Renal cortex interstitium (tissue), 11 donors: ENCODE data around the gene LMX1A. TPM values are rescaled to one million over a fixed set of nuclear protein-coding genes. Genes with fewer than 3 reads are reported as not detected.

Source experiments
- DNase-seq, 11 donors: peaks; one replicate each; pipeline ENCODE4 v3.0.0-alpha.2; 2013; ENCODE audit warnings: low read depth in 9 of 11, low spot score in 4 of 11; ENCODE audit errors: extremely low read depth in 1 of 11
- polyA plus RNA-seq, 3 donors: library from polyadenylated mRNA; unstranded; fragments of 120-200 nt; gene quantifications; one replicate each; pipeline ENCODE4 v1.2.1, GENCODE V29; 2013; ENCODE audit not compliant: insufficient read length in 3 of 3

LMX1A gene
- polyA plus RNA-seq, 3 donors, result 0.07 TPM; not detected in 2

- DNase-seq, result no peak
Observed at GRCh38 chr1:165189913-165190312, 166.6 kb downstream of the LMX1A start.

GRCh38 chr1:165189011-165189410, 167.5 kb downstream of the LMX1A start:
- no peak for DNase-seq

DNA sequence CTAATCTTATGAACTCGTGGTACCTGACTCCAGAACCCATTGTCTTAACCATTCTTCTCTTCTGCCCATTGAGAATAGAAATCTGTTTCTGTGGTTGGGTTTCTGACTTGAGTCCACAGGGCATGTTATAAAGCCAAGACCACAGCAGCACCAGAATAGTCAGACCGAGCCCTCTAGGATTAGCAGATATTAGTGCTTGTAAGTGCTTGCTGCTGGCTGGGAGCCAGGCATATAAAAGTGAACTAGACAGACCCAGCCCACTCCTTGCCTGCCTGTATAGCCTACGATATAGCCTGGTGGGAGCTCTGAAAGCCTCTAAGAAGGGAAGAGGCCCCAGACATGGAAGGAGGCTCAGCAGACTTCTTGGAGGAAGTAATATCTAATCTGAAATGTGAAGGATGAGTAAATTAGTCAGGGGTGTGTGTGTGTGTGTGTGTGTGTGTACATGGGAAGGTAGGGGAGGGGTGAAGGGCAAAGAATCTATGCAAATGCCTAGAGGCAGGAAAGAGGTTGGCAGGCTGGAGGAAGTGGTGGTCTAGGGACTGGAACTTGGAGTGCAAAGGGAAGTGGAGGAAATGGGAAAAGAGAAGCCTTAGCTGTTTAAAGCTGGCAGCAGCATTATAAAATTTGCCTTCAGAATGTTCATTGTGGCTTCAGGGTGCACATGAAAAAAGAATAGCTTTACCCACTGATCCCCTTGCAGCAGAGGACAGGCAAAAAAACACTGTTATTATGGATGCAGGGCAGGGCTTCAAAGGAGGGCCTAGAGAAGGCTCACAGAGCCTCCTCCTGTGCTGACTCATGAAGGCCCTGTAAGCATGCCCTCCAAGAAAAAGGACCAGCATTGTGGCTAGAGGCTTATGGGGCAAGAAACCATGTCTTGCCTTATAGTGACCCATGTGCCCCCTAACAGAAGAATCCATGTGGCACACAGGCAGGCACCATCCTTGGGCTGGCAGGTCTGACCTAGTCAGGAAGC, 169.2 kb downstream of the LMX1A start:
- no peak for DNase-seq

- no peak for DNase-seq
Observed at GRCh38 chr1:165185161-165185889, 171.2 kb downstream of the LMX1A start.

DNA sequence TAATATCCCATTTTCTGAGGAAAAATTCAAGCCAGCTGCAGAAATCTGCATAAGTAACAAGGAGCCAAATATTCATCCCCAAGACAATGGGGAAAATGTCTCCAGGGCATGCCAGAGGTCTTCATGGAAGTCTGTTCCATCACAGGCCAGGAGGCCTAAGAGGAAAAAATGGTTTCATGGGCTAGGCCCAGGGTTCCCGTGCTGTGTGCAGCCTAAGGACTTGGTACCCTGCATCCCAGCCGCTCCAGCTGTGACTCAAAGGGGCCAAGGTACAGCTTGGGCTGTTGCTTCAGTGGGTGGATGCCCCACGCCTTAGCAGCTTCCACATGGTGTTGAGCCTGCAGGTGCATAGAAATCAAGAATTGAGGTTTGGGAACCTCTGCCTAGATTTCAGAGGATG, 173.5 kb downstream of the LMX1A start:
- DNase-seq, result no peak

- DNase-seq, result no peak
Observed at GRCh38 chr1:165179306-165179705, 177.2 kb downstream of the LMX1A start.

DNA sequence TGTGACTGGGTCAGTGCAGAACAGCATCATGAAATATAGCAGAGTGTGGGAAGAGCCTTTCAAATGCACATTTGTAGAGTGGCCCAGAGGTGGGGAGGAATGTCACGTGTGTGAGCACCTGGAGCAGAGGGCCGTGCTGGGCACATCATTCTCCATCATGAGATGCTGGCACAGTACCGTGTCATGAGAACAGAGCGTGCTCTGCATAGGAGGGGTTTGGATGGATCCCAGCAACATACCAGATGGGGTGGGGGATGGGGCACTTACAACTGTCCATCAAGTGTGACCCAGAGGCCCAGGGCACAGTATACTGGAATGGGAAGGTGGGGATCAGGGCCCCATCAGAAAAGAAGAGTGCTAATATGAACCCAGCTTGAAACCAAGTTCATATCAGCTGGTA, 182.0 kb downstream of the LMX1A start:
- no peak for DNase-seq

DNA sequence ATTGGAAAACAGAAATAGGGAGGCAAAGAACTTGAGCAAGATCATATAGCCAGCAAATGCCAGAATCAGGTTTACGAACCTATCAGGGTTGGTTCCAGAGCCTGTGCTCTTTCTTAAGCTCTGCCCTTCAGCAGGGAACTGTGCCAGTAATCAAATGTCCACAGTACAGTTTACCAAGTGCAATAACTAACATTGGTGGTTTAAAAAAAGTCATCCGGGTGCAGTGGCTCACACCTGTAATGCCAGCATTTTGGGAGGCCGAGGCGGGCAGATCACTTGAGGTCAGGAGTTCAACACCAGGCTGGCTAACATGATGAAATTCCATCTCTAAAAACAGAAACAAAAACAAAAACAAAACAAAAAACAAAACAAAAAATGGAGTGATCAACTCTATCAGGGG, 182.7 kb downstream of the LMX1A start:
- no peak for DNase-seq

GRCh38 chr1:165173409-165173808, 183.1 kb downstream of the LMX1A start:
- no peak for DNase-seq

DNA sequence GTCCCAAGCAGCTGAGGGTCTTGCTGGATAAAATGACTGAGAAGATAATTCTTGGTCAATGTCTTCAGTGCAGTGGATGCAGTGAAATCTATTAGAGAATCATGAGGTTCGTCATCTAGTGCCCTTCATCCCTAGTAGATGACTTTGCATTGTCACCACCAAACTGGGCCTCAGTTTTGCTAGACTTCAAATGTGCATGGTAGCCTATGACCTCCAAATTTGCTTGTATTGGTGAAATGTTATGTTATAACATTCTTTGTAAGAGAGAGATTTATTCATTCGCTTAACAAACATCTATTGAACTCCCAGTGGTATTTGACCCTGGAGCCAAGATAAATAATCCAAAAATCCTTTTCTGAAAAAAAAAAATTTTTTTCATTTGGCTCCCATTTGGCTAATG, 183.8 kb downstream of the LMX1A start:
- no peak for DNase-seq

DNA sequence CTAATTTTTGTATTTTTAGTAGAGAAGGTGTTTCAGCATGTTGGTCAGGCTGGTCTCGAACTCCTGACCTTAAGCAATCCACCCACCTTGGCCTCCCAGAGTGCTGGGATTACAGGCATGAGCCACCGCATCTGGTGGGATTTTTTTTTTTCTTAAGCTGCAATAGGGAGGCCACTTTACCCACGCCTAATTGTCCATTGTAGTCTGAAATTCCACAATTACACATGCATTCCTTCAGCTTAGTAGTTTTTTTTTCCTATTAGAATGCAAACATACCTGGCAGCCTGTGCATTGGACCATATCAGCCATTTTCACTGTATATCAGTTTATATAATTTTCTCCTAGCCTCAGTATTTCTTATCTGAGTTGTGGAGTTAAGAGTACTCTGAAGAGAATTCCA, 186.8 kb downstream of the LMX1A start:
- no peak for DNase-seq

GRCh38 chr1:165169028-165169427, 187.5 kb downstream of the LMX1A start:
- no peak for DNase-seq

DNA sequence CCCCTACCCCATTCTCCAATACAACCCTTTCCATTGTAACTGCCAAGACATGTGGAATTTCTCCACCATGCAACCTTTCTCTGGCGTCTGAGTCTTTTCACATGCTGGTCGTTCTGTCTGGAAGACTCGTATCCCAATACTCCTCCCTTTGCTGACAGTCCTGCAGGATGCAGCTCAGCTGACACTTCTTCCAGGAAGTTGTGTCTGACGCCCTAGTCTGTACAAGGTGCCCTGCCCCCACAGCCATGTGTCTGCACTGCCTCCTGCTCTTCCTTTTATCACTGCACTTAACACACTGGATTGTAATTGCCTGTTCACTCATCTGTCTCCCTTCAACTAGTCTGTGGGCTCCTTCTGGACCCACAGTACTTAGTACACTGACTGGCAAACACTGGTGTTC, 188.0 kb downstream of the LMX1A start:
- no peak for DNase-seq

DNA sequence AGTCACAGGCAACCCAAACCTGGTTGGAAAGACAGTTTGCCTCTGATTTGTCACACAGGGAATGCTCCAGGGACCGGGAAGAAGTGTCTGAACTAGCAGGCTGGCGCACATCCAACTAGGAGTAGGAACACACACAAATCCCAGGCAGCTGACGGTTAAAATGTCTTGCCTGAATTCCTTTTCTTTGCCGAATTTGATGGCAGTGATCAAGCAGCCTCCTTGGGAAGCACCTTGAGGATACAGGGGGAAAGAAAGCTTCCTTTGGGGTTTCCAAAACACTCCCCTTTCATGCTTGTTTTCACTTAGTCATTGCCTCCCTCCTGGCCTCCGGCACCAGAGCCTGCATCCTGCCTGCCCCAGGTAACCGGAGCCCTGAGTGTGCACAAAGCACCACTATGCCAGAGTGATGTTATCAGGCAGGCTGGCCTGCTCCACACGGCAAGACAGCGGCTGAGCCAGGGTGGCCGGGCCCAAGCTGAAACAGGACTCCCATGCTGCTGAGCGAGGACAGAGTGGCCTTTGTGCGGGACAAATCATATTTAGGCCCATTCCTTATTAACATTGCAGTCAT, 193.8 kb downstream of the LMX1A start:
- peak in 5 of 11 donors; percentile 21 to 41 (median 25) for DNase-seq

DNA sequence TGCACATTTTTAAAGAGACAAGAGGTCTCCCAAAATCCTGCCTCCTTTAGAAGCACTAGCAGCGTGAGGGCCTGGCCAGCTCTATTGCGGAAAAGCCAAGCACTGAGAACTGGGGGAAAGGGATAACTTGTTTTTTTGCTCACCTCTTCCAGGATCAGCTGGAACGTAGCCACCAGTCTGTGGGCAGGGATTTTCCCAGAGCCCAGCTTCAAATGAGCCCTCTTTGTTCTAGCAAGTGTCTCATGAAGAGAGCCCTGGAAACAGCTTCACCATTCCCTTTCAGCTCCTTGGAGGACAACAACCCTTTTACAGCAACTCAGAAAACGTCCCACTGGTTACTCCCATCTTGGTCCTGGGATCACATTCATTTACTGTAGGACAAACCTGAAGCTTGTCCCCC, 195.4 kb downstream of the LMX1A start:
- no peak for DNase-seq

GRCh38 chr1:165153182-165153581, 203.3 kb downstream of the LMX1A start:
- no peak for DNase-seq

GRCh38 chr1:165152727-165153126, 203.8 kb downstream of the LMX1A start:
- peak in 1 of 11 donors; percentile 14 for DNase-seq

DNA sequence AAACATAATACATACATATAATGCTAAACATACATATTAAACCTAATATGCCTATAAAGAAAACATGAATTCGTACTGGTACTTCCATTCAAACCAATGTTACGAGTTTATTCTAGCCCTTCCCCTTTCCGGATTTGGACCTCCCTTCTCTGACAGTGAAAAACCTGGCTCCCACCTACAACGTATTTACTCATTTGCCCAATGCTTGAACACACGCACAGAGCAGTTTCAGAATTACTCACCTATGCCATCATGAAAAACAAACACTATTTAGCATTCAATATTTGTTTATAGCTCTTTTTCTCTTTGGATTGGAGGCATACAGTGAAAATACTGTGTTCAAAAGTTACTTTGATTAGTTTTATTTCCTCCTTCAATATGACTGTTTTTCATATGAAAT, 204.4 kb downstream of the LMX1A start:
- no peak for DNase-seq
